Activated CD4-positive, CD25-positive, alpha-beta regulatory T cell (primary cell): ENCODE results near the gene CRYAB.
A peak's percentile ranks its signal among the peaks of the same experiment; 100 is the strongest.
"Not testable (repeated sequence)": the region's sequence is repeated elsewhere in the genome, so short reads cannot be mapped to it uniquely, and the experiment has no call there.

Experiments
- DNase-seq, 4 experiments: peaks; one replicate each; lab custom pipeline; 2025; lab: John Stamatoyannopoulos, UW

CRYAB gene

DNA sequence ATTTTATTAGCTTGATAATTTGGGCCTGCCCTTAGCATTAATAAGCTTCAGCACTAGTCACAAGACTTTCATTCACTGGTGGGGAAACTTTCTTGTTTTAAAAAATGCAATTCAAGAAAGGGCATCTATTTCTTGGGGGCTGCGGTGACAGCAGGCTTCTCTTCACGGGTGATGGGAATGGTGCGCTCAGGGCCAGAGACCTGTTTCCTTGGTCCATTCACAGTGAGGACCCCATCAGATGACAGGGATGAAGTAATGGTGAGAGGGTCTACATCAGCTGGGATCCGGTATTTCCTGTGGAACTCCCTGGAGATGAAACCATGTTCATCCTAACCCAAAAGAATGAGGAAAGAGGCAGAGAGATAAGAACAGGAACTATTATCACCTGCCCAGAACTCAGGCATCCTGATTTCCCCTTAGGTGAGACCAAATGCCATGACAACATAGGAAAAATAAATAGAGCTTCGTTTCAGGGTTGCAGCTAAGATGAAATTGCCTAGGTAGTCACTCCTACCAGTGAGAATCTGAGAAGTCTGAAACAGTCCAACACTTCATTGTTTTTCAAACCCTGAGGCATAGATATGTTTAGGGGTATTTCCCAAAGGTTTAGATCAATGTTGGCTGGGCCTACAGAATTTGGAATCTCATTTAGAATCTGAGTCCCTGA, 2.8 kb downstream of the CRYAB start:
- DNase-seq: no peak

DNA sequence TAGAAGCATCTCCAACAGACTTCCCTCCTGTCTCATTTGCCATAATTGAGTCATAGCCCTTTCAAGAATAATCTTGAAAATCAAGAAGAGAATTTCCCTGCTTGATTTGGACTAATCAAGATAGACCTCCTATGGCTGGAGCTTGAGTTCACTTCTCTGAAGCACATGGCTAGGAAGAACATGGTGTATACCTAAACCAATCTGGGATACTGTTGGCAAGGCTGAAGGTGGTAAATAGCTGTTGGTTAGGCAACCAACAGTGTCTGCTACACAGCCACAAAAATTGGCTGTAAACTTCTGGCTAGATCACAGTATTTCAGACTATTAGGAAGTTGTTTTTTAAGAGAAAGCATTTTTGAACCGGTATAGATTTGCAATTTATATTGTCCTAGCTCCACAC, 4.9 kb downstream of the CRYAB start:
- DNase-seq: no peak

DNA sequence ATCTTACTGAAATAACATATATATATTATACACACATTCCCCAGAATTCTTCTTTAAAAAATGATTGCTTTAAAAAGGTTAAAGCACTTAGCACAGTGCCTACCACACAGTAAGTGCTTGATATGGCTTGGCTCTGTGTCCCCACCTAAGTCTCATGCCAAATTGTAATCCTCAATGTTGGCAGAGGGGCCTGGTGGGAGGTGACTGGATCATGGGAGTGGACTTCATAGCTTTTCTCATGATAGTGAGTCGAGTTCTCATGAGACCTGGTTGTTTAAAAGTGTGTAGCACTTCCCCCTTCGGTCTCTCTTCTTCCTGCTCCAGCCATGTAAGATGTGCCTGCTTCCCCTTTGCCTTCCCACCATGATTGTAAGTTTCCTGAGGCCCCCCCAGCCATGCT, 6.2 kb downstream of the CRYAB start:
- no peak for DNase-seq

DNA sequence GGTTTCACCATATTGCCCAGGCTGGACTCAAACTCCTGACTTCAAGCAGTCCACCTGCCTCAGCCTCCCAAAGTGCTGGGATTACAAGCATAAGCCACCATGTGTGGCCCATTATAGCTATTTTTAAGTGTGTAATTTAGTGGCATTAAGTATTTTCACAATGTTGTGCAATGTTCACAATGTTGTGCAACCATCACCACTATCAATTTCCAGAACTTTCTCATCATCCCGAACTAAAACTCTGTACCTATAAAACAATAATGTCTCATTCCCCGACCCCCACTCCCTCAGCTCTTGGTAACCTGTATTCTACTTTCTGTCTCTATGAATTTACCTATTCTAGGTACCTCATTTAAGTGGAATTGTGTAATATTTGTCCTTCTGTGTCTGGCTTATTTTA, 24.7 kb downstream of the CRYAB start:
- no peak for DNase-seq

DNA sequence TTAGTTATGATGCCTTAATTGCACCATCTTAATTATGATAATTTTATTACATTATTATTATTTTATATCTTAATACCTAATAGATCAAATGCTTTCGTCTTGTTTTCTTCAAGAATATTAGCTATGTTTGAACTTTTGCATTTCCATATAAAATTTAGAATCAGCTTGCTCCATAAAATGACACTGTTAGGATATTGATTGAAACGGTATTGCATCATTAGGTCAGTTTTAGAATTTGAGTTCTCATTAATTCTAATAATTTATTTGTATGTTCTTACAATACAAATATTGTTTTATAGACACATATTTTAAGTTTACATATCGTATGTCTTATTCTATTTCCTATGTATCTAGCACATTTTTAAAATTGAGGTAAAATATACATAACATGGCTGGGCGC, 25.5 kb downstream of the CRYAB start:
- no peak for DNase-seq

DNA sequence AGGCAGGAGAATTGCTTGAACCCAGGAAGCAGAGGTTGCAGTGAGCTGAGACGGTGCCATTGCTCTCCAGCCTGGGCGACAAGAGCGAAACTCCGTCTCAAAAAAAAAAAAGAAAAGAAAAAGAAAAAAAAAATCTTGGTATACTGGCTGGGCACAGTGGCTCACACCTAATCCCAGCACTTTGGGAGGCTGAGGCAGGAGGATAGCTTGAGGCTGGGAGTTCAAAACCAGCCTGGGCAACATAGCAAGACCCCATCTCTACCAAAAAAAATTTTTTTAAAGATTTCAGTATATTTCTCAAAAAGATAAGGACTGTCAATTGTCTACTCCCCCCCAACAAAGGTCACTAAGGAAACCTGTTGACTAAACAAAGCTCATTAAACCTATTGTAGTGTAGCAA, 26.5 kb downstream of the CRYAB start:
- not testable (repeated sequence) for DNase-seq

DNA sequence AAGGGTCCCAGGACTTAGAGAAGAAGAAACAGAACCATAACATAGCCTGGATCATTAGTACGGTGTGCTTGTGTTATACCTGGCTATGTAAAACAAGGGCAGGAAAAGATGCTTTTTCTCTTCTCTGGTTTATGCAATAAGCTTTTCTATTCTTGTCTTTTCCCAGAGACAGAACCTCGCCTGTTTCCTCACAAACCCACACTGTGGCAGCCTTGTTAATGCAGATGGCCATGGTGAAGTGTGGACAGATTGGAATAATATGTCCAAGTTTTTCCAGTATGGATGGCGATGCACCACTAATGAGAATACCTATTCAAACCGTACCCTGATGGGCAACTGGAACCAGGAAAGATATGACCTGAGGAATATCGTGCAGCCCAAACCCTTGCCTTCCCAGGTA, 29.4 kb downstream of the CRYAB start:
- no peak for DNase-seq

DNA sequence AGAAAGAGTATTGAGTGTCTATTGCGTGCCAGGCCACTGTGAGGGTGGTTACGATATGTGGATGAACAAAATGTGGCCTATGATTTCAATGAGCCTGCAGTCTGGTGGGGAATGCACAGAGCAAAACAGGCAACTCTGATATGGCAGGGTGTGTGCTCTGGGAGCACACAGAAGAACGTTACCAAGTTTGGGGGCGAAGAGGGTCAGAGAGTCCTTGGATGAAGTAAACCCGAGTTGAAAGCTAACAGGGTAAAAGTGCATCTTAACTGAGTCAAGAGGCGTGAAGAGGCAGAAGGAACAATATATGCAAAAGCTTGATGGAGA, 32.0 kb downstream of the CRYAB start:
- DNase-seq: no peak

DNA sequence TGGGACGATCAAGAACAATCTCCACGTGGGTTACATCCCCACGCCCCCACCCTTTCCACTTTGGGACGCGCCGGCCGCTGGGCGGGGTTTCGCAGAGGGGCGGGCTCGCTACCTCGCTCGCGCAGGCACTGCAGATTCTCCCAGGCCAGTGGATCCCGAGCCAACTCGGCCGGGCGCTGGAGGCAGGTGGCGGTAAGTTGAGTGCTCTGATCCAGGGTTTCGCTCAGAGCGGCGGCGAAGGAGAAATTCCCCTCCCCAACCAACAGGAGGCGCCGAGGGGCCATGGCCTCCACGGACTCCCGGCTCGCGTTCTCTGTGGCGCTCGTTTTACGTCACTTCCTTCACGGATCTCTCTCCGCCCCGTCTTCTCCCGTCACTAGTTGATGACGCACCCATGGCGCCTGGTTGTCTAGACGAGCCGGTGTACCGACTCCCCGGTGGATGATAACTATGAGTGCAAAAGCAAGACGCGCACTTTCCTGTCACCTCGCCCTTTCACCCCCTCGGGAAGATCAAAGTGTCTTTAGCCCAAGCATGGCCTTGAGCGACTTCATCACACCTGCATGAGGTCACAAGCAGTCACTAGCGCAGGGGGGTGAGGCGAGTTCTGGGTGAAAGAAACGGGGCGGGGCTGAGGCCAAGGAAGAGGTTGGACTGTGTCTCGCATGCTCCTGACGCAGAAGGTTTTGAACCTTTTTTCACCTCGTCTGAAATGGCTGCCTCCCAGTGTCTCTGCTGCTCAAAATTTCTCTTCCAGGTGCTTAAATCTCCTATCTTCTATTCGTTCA, 32.5 kb downstream of the CRYAB start, which contains the start of the genes CFAP68 and FDXACB1:
Gene CFAP68 (plus strand): TSS at position 693 of the 788 bp plus-strand sequence. CDS start 20 bp downstream, at position 713.
Gene FDXACB1 (minus strand): TSS at position 317 of the 788 bp plus-strand sequence. CDS start 33 bp downstream, at position 284.
- peak; percentile 80 to 88 (median 86) for DNase-seq

DNA sequence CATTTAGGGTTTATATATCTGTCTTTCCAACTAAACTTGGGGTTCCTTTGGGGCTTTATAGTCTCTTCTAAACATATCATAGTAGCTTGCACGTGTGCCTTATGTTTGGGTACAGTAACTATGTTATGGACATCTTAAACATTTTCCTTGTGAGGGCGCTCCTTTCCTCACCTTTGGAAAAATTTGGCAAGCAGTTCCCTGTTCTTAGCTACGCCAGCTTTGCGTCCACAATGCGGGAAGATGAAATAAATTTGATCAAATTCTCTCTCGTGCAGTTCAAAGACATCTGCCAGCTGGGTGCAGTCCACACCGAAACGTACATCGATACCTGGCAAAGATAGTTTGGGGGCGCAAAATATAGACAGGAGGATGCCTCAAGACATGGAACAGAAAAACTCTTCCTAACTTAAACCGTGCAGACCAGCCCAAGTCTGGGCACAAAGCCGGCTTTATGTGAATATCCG, 33.2 kb downstream of the CRYAB start:
- DNase-seq: no peak

DNA sequence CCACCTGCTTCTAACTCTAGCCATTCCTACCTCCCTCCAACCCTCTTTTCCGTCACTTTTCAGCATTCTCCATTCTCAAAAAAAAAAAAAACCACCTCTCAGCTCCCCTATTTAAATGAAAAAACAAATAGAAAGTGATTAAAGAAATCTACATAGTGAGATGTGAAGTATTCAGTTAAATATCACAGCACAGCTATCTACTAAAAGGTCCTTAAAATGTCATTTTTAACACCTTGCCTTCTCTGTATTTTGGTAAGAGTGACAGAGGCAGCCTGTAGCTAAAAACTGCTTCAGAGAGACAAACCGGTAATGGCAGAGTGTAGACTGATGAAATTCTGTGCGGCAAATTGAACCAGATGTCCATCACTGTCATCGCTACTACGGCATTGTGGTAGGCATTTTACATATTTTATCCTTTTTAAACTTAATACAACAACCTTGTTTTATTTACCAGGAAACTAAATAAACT, 39.8 kb downstream of the CRYAB start:
- no peak for DNase-seq

DNA sequence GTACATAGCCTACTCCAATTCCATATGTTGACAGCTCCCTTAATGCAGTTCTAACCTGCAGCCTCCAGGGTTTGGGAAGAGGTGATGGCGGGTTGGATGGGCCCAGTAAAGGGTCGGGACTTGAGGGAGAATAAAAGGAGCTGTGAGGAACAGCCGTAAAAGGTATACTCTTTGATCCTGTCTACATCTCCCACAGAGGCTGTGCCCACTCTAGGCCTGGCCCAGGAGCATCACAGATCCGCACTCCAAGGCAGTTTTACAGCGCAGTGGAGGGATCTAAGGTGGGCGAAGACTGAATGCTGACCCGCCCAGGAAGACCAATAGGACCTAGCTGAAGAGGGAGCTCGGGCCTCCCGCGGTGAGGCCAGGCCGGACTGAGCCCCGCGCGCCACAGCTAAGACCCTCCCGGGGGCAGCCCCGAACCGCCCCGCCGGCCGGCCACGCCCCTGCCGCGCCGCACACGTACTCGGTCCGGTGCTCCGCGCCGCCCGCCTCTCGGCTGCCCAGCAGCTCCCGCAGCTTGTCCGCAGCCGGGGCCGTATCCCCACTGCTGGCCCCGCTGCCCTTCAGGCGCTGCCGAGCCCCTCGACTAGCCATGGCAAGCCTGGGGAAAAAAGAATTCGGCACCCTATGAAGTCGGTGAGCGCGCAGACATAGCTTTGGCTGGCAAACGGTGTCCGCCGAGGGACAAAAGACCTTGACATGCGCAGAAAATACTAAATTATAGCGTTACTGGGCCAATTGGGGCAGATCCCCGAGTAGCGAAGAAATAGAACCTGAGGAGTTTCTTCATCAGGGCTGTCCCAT, 40.5 kb downstream of the CRYAB start, which contains the start of gene ALG9:
Gene ALG9 (minus strand): TSS at position 696 of the 807 bp plus-strand sequence. CDS start 99 bp downstream, at position 597.
- peak; percentile 70 to 89 (median 82) for DNase-seq

DNA sequence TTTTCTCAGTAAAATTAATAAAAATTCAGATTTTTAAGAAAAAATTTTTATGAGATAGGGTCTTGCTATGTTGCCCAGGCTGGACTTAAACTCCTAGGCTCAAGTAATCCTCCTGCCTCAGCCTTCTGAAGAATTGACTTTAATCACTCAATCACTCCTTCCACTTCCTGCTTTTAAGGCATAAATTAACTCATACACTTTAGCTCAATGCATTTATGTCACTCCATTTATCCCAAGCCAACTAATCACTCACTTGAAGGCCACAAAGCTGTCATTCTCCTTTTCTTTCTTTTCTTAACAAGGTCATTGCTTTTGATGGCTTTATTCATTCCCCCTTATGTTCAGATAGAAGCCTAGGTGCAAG, 41.1 kb downstream of the CRYAB start:
- no peak for DNase-seq

DNA sequence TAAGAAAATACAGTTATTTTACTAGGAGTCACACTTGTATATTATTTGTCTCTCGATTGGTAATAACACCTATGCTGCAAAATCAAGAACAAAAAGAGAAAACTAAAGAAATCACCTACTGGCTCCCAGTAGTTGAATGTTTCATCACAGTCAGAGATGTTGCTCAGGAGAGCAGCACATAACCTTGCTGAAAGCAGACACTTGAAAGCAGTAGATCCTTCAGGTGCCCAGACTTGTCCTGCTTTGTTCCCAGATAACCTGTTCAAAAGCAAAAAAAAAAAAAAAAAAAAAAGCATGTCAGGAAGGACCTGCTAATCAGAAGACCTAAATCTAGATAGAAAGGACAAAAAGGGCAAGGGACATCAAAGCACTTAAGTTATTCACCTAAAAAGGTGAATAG, 41.5 kb downstream of the CRYAB start:
- DNase-seq: no peak

DNA sequence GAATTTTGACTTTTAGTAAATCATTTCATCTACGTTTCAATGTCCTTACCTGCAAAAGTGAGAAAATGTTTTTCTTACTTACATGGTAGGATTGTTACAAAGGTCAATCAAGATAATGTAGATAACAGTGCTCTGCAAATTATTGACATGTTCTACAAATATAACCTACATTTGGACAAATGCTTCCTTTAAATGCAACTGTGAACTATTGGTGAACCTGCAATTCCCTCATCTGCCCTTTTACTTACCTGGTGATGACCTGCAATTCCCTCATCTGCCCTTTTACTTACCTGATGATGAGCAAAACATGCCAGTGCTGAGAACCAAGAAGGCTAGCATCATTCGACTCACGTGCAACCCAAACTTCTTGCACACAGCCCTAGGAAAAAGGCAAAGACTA, 51.3 kb downstream of the CRYAB start:
- no peak for DNase-seq
